B cell (primary cell): ENCODE results near the gene GNB1.

Experiments used
- CTCF ChIP-seq: fragments of 200-600 bp; IDR thresholded peaks from one replicate; pipeline ENCODE4 v1.8.0; 2022; ENCODE audit warnings: antibody characterized with exemption, mild to moderate bottlenecking
- EZH2 ChIP-seq: IDR thresholded peaks from 2 replicates; pipeline ENCODE4 v1.6.1; 2012; ENCODE audit warnings: borderline replicate concordance, low read depth, mild to moderate bottlenecking, moderate library complexity, low read length; ENCODE audit not compliant: insufficient read depth, poor library complexity, severe bottlenecking

- no peak for TF ChIP-seq CTCF
- TF ChIP-seq EZH2, result no peak
Observed at GRCh38 chr1:1759456-1760344, 131.2 kb downstream of the GNB1 start.
